Stimulated activated CD8-positive, alpha-beta memory T cell treated with anti-CD3 and anti-CD28 coated beads, Interleukin-2, amount 100 ng/mL, for 48 hours (primary cell): ENCODE measurements around the gene MBLAC1.
A peak's percentile ranks its signal among the peaks of the same experiment; 100 is the strongest.
"Not testable (repeated sequence)": the region's sequence is repeated elsewhere in the genome, so short reads cannot be mapped to it uniquely, and the experiment has no call there.

Experiments used
- DNase-seq, 2 donors: peaks; one replicate each; pipeline ENCODE4 v3.0.0-alpha.2; 2020; ENCODE audit warnings: low read depth in 2 of 2

The MBLAC1 gene

GRCh38 chr7:100122568-100122967 lies 4.2 kb upstream of the MBLAC1 start:
- DNase-seq, result no peak

DNA sequence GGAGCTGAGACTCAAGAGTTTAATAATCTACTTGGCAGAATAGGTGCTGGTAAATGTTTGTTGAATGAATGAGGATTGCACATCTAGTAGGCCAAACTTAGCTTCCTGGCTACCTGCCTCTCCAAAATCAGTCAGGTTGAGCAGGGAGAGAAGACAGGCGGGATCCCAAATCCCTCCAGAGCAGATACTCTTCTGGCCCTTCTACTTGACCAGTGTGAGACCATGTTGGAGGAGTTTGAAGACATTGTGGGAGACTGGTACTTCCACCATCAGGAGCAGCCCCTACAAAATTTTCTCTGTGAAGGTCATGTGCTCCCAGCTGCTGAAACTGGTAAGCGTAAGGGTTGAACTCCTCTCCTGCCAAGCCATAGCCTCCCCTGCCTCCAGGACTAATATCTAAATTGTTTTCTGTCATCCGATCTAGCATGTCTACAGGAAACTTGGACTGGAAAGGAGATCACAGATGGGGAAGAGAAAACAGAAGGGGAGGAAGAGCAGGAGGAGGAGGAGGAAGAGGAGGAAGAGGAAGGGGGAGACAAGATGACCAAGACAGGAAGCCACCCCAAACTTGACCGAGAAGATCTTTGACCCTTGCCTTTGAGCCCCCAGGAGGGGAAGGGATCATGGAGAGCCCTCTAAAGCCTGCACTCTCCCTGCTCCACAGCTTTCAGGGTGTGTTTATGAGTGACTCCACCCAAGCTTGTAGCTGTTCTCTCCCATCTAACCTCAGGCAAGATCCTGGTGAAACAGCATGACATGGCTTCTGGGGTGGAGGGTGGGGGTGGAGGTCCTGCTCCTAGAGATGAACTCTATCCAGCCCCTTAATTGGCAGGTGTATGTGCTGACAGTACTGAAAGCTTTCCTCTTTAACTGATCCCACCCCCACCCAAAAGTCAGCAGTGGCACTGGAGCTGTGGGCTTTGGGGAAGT lies 2.2 kb upstream of the MBLAC1 start:
- no peak for DNase-seq

- no peak for DNase-seq
Measured at GRCh38 chr7:100126239-100126930, 382 bp upstream of the MBLAC1 start.

DNA sequence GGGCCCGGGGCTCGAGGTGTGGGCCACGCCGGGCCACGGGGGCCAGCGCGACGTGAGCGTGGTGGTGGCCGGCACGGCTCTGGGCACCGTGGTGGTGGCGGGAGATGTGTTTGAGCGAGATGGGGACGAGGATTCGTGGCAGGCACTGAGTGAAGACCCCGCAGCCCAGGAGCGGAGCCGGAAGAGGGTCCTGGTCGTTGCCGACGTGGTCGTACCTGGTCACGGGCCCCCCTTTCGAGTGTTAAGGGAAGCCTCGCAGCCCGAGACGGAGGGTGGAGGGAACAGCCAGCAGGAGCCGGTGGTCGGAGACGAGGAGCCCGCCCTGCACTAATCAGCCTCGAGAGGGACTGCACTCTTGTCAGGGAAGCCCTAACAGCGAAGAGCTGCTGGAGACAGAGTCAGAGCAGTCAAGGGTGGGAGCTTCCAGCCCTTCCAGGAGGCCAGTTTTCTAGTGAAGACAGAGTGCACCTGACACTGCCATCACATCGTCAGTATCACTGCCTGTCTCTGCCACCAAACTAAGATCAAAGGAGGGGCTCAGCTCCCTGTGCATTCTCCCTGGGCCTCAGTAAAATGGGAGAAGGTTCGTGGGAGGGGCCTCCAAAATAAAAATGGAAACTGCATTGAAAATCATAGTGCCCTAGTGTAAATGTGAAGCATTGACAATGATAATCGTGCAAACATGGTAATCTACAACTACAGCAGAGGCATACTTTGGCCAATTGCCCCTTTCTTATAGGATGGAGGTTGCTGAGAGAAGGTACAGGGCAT lies 1.3 kb downstream of the MBLAC1 start:
- DNase-seq, result no peak

DNA sequence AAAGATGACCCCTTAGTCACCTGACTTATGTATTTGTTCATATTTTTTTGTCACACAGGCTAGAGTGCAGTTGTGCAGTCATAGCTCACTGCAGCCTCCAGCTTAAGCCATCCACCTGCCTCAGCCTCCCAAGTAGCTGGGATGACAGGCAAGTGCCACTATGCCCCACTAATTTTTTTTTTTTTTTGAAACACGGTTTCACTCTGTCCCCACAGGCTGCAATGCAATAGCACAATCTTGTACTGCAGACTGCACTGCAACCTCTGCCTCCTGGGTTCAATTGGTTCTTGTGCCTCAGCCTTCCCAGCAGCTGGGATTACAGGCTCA lies 1.8 kb downstream of the MBLAC1 start:
- DNase-seq, result no peak

- DNase-seq, result not testable (repeated sequence)
Measured at GRCh38 chr7:100130220-100130607, 3.4 kb downstream of the MBLAC1 start.

DNA sequence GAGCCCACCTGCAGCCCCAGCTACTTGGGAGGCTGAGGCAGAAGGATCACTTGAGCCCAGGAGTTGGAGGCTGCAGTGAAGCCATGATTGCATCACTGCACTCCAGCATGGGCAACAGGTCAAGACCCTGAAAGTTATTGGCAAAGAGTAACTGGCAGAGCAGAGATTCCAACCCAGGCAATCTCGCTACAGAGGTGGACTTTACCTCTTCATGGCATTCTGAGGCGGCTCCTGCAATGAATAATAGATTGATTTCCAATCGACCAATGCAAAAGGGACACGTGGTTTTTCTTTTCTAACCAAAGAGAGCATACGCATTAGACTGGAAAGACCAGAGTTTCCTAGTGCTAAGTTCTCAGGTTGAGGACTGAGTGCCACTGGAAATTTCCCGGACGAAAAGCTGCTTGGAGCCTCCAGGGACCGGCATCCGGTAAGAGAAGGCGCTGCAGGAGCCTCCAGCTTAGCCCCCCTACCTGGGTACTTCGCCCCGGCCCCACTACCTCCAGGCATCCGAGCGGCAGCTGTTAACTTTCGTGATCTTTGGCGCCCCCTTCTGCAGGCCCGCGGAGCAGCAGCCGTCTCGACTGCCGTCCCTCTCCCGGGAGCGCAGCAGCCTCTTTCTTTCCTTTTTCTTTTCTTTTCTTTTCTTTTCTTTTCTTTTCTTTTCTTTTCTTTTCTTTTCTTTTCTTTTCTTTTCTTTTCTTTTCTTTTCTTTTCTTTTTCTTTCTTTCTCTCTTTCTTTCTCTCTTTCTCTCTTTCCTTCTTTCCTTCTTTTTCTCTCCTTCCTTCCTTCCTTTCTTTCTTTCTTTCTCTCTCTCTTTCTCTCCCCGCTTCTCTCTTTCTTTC lies 4.1 kb downstream of the MBLAC1 start:
- DNase-seq, result peak; percentile 71 to 77

DNA sequence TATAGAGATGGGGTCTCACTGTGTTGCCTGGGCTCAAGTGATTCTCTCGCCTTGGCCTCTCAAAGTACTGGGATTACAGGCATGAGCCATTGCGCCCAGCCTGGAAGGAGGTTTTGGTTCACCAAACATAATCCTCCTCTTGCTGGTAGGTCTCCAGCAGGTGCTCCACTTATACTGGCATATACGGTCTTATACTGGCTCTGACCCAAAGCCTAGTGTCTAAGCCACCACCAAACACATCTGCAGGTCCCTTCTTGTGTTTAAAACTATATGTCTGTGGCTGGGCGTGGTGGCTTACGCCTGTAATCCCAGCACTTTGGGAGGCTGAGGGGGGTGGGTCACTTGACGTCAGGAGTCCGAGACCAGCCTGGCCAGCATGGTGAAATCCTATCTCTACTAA lies 5.4 kb downstream of the MBLAC1 start:
- no peak for DNase-seq

GRCh38 chr7:100132697-100133151 lies 6.0 kb downstream of the MBLAC1 start:
- peak in 1 of 2 donors; percentile 50 for DNase-seq

GRCh38 chr7:100137851-100138760 lies 11.3 kb downstream of the MBLAC1 start:
- DNase-seq, result no peak

DNA sequence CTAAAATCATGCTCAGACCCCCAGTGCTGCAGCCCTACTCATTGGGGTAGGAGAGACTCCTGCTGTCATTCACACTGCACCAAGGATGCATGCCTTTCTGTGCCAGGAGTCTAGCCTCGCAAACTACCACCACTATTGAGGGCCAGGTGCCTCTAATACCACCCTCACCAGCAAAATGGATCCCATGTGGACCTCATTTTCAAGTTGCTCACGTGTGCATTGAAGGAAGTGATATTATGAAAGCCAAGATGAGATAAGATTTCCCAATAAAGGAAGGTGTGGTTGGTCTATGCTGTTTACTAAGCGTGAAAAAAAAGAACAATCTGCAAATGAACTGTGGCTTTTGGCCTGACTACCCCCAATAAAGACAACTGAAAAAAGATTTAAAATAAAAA lies 14.8 kb downstream of the MBLAC1 start:
- no peak for DNase-seq

- no peak for DNase-seq
Measured at GRCh38 chr7:100142461-100142860, 15.7 kb downstream of the MBLAC1 start.

- DNase-seq, result not testable (repeated sequence)
Measured at GRCh38 chr7:100146350-100146749, 19.6 kb downstream of the MBLAC1 start.

DNA sequence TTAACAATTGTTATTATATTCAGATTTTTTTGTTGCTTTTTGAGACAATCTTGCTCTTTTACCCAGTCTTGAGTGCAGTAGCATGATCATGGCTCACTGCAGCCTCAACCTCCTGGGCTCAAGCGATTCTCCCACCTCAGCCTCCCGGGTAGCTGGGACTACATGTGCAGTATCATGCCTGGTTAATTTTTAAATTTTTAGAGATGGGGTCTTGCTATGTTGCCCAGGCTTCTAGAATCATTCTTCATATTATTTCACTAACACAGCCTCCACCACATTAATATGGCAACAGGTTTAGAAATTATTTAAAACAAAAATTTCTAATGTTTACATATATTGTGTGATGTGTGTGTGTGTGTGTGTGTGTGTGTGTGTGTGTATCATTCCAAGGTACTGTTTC lies 20.5 kb downstream of the MBLAC1 start:
- DNase-seq, result no peak

GRCh38 chr7:100148225-100148558 lies 21.4 kb downstream of the MBLAC1 start:
- DNase-seq, result no peak

DNA sequence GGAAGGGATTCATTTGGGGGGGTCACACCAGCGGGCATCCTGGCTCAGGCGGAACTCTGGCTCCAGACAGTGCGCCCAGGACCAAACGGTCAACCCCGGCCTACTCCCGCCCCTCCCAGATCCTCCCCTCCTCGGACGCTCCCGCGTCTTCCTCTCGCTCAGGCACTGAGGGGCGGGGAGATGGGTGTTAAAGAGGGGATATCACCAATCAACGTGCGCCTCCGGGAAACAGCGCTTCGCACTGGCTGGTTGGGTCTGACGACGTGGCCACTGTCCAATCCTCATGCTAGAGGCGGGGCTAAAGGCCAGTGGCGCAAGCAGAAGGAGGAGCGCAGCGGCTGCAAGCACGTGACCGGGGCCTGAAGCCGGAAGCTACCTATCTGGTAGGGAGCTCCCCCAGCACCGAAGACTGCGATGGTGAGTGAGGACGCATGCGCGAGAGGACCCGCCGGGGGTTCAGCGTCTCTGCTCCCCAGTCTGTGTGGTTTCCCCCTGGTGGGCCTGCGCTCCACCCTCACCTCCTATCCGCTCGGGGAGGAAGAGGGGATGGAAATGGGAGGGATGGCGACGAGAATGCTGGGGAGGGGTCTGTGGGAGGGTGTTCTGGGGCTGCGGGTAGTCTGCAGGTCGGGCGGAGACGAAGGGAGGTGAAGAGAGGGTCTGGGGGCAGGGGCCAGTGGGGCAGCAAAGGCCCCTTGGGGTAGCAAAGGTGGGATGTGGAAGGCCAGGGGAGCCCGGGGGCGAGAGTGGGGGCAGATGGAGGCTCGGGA lies 22.0 kb downstream of the MBLAC1 start, which contains the start of gene LAMTOR4:
LAMTOR4 (plus strand) TSS at position 360 of the 770 bp plus-strand sequence; CDS start at position 415, 55 bp downstream.
- DNase-seq, result peak; percentile 95 to 97

GRCh38 chr7:100152404-100152803 lies 25.6 kb downstream of the MBLAC1 start:
- DNase-seq, result no peak

DNA sequence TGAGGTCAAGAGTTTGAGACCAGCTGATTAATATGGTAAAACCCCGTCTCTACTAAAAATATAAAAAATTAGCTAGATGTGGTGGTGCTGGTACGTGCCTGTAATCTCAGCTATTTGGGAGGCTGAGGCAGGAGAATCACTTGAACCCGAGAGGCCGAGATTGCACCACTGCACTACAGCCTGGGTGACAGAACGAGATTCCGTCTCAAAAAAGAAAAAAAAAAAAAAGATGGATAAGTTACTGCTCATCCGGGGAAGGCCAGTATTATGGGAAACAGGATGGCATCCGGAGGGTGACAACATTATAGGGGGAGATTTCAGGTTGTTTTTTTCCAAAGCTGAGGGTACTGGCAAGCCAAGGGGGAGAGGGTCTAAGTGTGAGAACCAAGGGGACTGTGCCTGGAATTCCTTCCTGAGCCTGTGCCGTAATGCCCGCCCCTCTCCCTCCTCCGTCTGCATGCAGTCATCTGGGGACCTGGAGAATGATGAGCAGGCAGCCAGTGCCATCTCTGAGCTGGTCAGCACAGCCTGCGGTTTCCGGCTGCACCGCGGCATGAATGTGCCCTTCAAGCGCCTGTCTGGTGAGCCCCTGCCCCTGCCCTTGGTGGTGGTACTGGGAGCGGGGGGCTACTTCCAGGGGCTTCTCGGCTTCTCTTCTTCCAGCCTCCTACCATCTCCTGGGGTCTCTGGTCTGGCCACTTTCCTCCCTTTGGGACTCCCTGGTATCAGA lies 26.3 kb downstream of the MBLAC1 start:
- DNase-seq, result no peak
